B cell (primary cell): ENCODE data around the gene ZNF311. TPM values are rescaled to one million over a fixed set of nuclear protein-coding genes. Genes with fewer than 3 reads are reported as not detected.

Experiments used
- ATAC-seq: fragments of 200-7000 bp; cut with Tn5 transposase; one replicate; pipeline ENCODE4 v1.10.0; 2021; ENCODE audit warnings: low read depth, mild to moderate bottlenecking, moderate number of reproducible peaks, moderate library complexity
- CTCF ChIA-PET: fragments of 350-600 bp; sonication (Branson Sonifier 250); formaldehyde crosslinking; loops from one replicate; lab custom pipeline; 2021; ENCODE audit warnings: antibody characterized with exemption, inconsistent platforms; lab: Charles Lee
- POLR2A ChIA-PET: fragments of 350-600 bp; sonication (Branson Sonifier 250); formaldehyde crosslinking; loops from one replicate; lab custom pipeline; 2021; ENCODE audit warnings: antibody characterized with exemption; lab: Charles Lee
- DNase-seq: peaks from one replicate; pipeline ENCODE4 v3.0.0; 2013
- H2AFZ ChIP-seq: 2 replicates; pipeline ENCODE4 v1.6.1; 2012; ENCODE audit warnings: mild to moderate bottlenecking, low read depth, low read length; ENCODE audit not compliant: insufficient read depth, poor library complexity, severe bottlenecking
- H3K27ac ChIP-seq, 2 donors: 1 replicate in 1 of 2; 2 replicates in 1 of 2; pipeline ENCODE4 v1.5.1; 2012 to 2013; ENCODE audit warnings: low read length in 2 of 2, mild to moderate bottlenecking in 2 of 2, moderate library complexity in 1 of 2
- H3K27me3 ChIP-seq, 4 experiments: fragments of 200-600 bp in 1 of 4; sonication (generic) in 1 of 4; replicated peaks in 1 of 4; 1 replicate in 2 of 4; 2 replicates in 2 of 4; pipeline versions ENCODE4 v1.6.1 to v1.7.0; 2013 to 2016; ENCODE audit warnings: low read length in 3 of 4, mild to moderate bottlenecking in 2 of 4, mixed read lengths in 1 of 4, moderate library complexity in 1 of 4; ENCODE audit not compliant: insufficient read depth in 4 of 4, control insufficient read depth in 3 of 4; ENCODE audit errors: control extremely low read depth in 1 of 4
- H3K36me3 ChIP-seq, 2 experiments: replicated peaks in 1 of 2; 1 replicate in 1 of 2; 2 replicates in 1 of 2; pipeline versions ENCODE4 v1.6.1 to v1.7.1; 2013; ENCODE audit warnings: low read length in 1 of 2; ENCODE audit not compliant: insufficient read depth in 2 of 2, control insufficient read depth in 1 of 2; ENCODE audit errors: control extremely low read depth in 1 of 2, extremely low read depth in 1 of 2
- H3K4me1 ChIP-seq, 2 donors: fragments of 200-600 bp in 1 of 2; sonication (generic) in 1 of 2; 1 replicate in 1 of 2; 2 replicates in 1 of 2; pipeline versions ENCODE4 v1.5.1 to v1.6.1; 2013 to 2017; ENCODE audit warnings: low read length in 2 of 2; ENCODE audit not compliant: control insufficient read depth in 2 of 2, insufficient read depth in 2 of 2
- H3K4me2 ChIP-seq: replicated peaks from 2 replicates; pipeline ENCODE3; 2012; ENCODE audit warnings: mild to moderate bottlenecking, low read depth, low read length; ENCODE audit not compliant: poor library complexity, severe bottlenecking
- H3K4me3 ChIP-seq, 5 experiments: fragments of 200-600 bp in 1 of 5; sonication (generic) in 1 of 5; 1 replicate in 3 of 5; 2 replicates in 2 of 5; pipeline versions ENCODE4 v1.5.1 to v1.7.0; 2011 to 2016; ENCODE audit warnings: low read length in 4 of 5, mild to moderate bottlenecking in 4 of 5, low read depth in 2 of 5, control low read depth in 1 of 5, moderate library complexity in 1 of 5; ENCODE audit not compliant: insufficient read depth in 1 of 5; ENCODE audit errors: control extremely low read depth in 1 of 5, extremely low read depth in 1 of 5
- H3K79me2 ChIP-seq: fragments of 200-600 bp; sonication (generic); one replicate; pipeline ENCODE4 v1.6.0; 2016; ENCODE audit warnings: low read length; ENCODE audit not compliant: control insufficient read depth, insufficient read depth
- H3K9ac ChIP-seq: fragments of 200-600 bp; sonication (generic); 2 replicates; pipeline ENCODE4 v1.6.1; 2017; ENCODE audit warnings: mild to moderate bottlenecking, low read length, moderate library complexity
- H3K9me3 ChIP-seq, 3 donors: one replicate each; pipeline versions ENCODE4 v1.6.1 to v1.7.1; 2013; ENCODE audit warnings: low read length in 2 of 3; ENCODE audit not compliant: control insufficient read depth in 2 of 3, insufficient read depth in 1 of 3; ENCODE audit errors: control extremely low read depth in 1 of 3
- H4K20me1 ChIP-seq: 2 replicates; pipeline ENCODE4 v1.6.0; 2012; ENCODE audit warnings: mild to moderate bottlenecking, low read length; ENCODE audit not compliant: insufficient read depth, control insufficient read depth, poor library complexity, severe bottlenecking
- H3K27ac Mint-ChIP-seq: one replicate; pipeline ENCODE4 v1.8.0; 2021; ENCODE audit warnings: mixed read lengths
- H3K27me3 Mint-ChIP-seq: one replicate; pipeline ENCODE4 v1.8.0; 2021; ENCODE audit warnings: mixed read lengths
- H3K4me1 Mint-ChIP-seq: one replicate; pipeline ENCODE4 v1.8.0; 2021; ENCODE audit warnings: mixed read lengths
- H3K4me3 Mint-ChIP-seq: one replicate; pipeline ENCODE4 v1.8.0; 2021; ENCODE audit warnings: mixed read lengths
- H3K9me3 Mint-ChIP-seq: one replicate; pipeline ENCODE4 v1.8.0; 2022; ENCODE audit warnings: mixed read lengths; ENCODE audit not compliant: insufficient read depth
- EZH2 ChIP-seq: IDR thresholded peaks from 2 replicates; pipeline ENCODE4 v1.6.1; 2012; ENCODE audit warnings: borderline replicate concordance, low read depth, mild to moderate bottlenecking, moderate library complexity, low read length; ENCODE audit not compliant: insufficient read depth, poor library complexity, severe bottlenecking
- WGBS: methylation state at CpG from one replicate; pipeline ENCODE4 v1.1.5; 2013; ENCODE audit warnings: missing lambda C conversion rate; ENCODE audit not compliant: insufficient coverage; 5-methylcytosine and 5-hydroxymethylcytosine counted together
- intact Hi-C: fragments of 100-400 bp; cut with micrococcal nuclease; formaldehyde crosslinking; loops from one replicate; pipeline ENCODE4 v1.10.0; 2022
- polyA plus RNA-seq: library from polyadenylated mRNA; depleted of rRNA; stranded (reverse); fragments of >200 nt; gene quantifications from 2 replicates; pipeline ENCODE4 v1.2.3, GENCODE V29; 2012
- total RNA-seq, 2 donors: library from RNA; stranded (reverse); fragments of 120-200 nt in 1 of 2; gene quantifications; 1 replicate in 1 of 2; 2 replicates in 1 of 2; pipeline versions ENCODE4 v1.2.3 to v1.2.4, GENCODE V29; 2013 to 2022
- TF ChIP-seq, protein P1 (sequence below): fragments of 200-600 bp; IDR thresholded peaks from one replicate; pipeline ENCODE4 v1.8.0; 2022; ENCODE audit warnings: antibody characterized with exemption, mild to moderate bottlenecking

Gene ZNF311
- total and polyA plus RNA-seq, 2 donors (not counting 1 experiment from before 2014, with no cell fraction given) = 0.17 TPM; not detected in 1

DNA sequence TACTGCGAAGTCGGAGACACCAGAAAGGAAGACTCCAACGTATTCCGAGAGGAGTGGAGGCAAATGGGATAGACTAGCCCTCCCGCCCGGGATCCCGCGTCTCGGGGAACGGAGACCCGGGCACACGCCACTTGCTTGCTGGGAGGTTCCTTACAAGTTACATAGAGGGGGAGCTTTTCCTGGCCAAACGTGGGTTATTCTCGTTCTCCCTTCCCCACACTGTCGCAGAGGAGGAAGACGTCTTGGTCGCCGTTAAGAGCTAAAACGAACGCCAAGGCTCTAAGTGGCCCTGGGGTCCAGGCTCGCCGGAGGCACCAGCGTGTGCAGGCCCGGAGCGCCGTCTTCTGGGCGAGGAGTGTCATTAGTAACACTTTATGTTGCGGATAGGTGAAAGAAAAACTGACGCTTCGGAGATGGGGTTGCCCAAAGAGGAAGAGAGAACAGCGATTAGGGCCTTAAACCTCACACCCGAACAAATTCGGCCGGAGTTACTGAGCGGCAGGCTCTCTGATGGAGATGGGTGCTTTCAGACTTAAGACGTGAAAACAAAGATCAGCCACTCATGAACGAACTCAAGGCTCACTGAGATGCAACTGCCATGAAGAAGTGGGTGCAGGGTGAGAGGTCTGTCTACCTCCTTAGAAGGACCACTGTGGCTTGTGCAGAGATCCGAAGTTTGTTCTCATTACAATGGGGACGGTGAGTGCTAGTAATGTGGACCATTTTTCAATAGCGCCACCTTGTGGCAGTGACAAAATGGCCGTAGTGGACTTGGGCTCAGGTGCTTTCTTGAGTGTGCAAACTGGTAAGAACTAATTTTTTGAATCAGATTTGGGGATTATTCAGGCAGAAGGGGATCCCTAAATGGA, 11.7 kb upstream of the ZNF311 start:
- Histone ChIP-seq H3K27ac (no peak overlapping the region), H4K20me1 (no peaks in the 10 kb centered on the region), H3K27me3 (peaks cover 0 to 48% (median 32%) of the 10 kb centered on the region in 4 experiments), H3K9ac (peak overlapping the region; percentile 65), H3K4me3 (peak overlapping the region; percentile 37 to 67 (median 57)), H3K79me2 (no peaks in the 10 kb centered on the region), H2AFZ (peak overlapping the region; percentile 61), H3K36me3 (no peaks in the 10 kb centered on the region), H3K4me2 (peak overlapping the region; percentile 88), H3K9me3 (peaks cover 0 to 18% (median 3%) of the 10 kb centered on the region in 3 donors), H3K4me1 (peaks cover 11 to 16% of the 10 kb centered on the region in 2 donors)
- TF ChIP-seq, protein P1, sequence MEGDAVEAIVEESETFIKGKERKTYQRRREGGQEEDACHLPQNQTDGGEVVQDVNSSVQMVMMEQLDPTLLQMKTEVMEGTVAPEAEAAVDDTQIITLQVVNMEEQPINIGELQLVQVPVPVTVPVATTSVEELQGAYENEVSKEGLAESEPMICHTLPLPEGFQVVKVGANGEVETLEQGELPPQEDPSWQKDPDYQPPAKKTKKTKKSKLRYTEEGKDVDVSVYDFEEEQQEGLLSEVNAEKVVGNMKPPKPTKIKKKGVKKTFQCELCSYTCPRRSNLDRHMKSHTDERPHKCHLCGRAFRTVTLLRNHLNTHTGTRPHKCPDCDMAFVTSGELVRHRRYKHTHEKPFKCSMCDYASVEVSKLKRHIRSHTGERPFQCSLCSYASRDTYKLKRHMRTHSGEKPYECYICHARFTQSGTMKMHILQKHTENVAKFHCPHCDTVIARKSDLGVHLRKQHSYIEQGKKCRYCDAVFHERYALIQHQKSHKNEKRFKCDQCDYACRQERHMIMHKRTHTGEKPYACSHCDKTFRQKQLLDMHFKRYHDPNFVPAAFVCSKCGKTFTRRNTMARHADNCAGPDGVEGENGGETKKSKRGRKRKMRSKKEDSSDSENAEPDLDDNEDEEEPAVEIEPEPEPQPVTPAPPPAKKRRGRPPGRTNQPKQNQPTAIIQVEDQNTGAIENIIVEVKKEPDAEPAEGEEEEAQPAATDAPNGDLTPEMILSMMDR = peak; percentile 91
- TF ChIP-seq EZH2 = no peak
- peak overlapping the region; percentile 85 for H3K4me3 Mint-ChIP-seq
- intact Hi-C loops = loop anchor here (1.0 to 5.0 kb wide), 6 partner anchors 34 to 1854 kb away; partner anchors contain the start of gene TRIM27
- no peaks in the 10 kb centered on the region for H3K9me3 Mint-ChIP-seq
- POLR2A ChIA-PET = no interaction called here
- WGBS = under 1% methylated on average over 32 of the region's 41 CpGs
- peaks cover 19% of the 10 kb centered on the region for H3K4me1 Mint-ChIP-seq
- CTCF ChIA-PET = interaction anchor here (0.7 to 12.2 kb wide), 21 partner anchors 11 to 572 kb away, joined by 3 to 202 read pairs (median 4); no protein-coding TSS in a partner anchor
- H3K27ac Mint-ChIP-seq = peak overlapping the region; percentile 47
- H3K27me3 Mint-ChIP-seq = peaks cover 47% of the 10 kb centered on the region
- DNase-seq (peak; percentile 90), ATAC-seq (peak; percentile 84)
